ENCODE measurements around the gene TIMP3. TPM values are rescaled to one million over a fixed set of nuclear protein-coding genes. Genes with fewer than 3 reads are reported as not detected.
A peak's percentile ranks its signal among the peaks of the same experiment; 100 is the strongest.

TIMP3 gene
- total RNA-seq, 2 donors from 2014 or later, result 6.3 to 17.1 TPM

GRCh38 chr22:32879550-32879949 is 78.0 kb downstream of the TIMP3 start:
- no peaks in the 10 kb centered on the region for H3K27me3 Mint-ChIP-seq (ENCODE audit: insufficient read depth)

GRCh38 chr22:32880061-32880460 is 78.6 kb downstream of the TIMP3 start:
- DNase-seq, result no peak
- no peak overlapping the region for H3K4me3 Mint-ChIP-seq
- no peaks in the 10 kb centered on the region for H3K36me3 Mint-ChIP-seq (ENCODE audit: low read depth)
- no peak for TF ChIP-seq CTCF (conservative IDR thresholded peaks at IDR 0.05)
- 69% methylated on average over 1 of the region's 2 CpGs; no CpG with 5 or more reads in 1 of the 2 experiments for WGBS, 2 experiments (ENCODE audit: insufficient coverage in 1 of 2, insufficient read length in 1 of 2)
- H3K4me1 ChIP-seq (ENCODE audit: control insufficient read depth, insufficient read depth, low read length), result peaks cover 5% of the 10 kb centered on the region
- H3K36me3 ChIP-seq (ENCODE audit: control insufficient read depth, insufficient read depth, low read length), result no peaks in the 10 kb centered on the region
- H3K27me3 Mint-ChIP-seq (ENCODE audit: insufficient read depth), result no peaks in the 10 kb centered on the region
- H3K27me3 ChIP-seq (ENCODE audit: control insufficient read depth, insufficient read depth, low read length, poor library complexity, severe bottlenecking), result no peaks in the 10 kb centered on the region
- no peaks in the 10 kb centered on the region for H3K9me3 ChIP-seq (ENCODE audit: control insufficient read depth, low read length)
- H3K4me1 Mint-ChIP-seq, result peaks cover 7% of the 10 kb centered on the region
- H3K9me3 Mint-ChIP-seq, result no peaks in the 10 kb centered on the region
- H3K9ac ChIP-seq (ENCODE audit: extremely low read depth, low read length, poor library complexity, severe bottlenecking), result no peak overlapping the region
- no peak overlapping the region for H3K4me3 ChIP-seq (ENCODE audit: low read length)
- H3K27ac ChIP-seq (ENCODE audit: low read depth, low read length), result no peak overlapping the region
- no peak overlapping the region for H3K27ac Mint-ChIP-seq

More at GRCh38 chr22:32879550-32879949, 78.0 kb downstream of the TIMP3 start:
- Histone ChIP-seq H3K9me3 (ENCODE audit: control insufficient read depth, low read length) (no peaks in the 10 kb centered on the region), H3K9ac (ENCODE audit: extremely low read depth, low read length, poor library complexity, severe bottlenecking) (no peak overlapping the region), H3K36me3 (ENCODE audit: control insufficient read depth, insufficient read depth, low read length) (no peaks in the 10 kb centered on the region), H3K27me3 (ENCODE audit: control insufficient read depth, insufficient read depth, low read length, poor library complexity, severe bottlenecking) (no peaks in the 10 kb centered on the region), H3K27ac (ENCODE audit: low read depth, low read length) (no peak overlapping the region), H3K4me1 (ENCODE audit: control insufficient read depth, insufficient read depth, low read length) (peaks cover 5% of the 10 kb centered on the region), H3K4me3 (ENCODE audit: low read length) (no peak overlapping the region)
- DNase-seq, result no peak
- H3K9me3 Mint-ChIP-seq, result no peaks in the 10 kb centered on the region
- H3K4me3 Mint-ChIP-seq, result no peak overlapping the region
- H3K36me3 Mint-ChIP-seq (ENCODE audit: low read depth), result no peaks in the 10 kb centered on the region
- H3K4me1 Mint-ChIP-seq, result peaks cover 7% of the 10 kb centered on the region
- WGBS, 2 experiments (ENCODE audit: insufficient coverage in 1 of 2, insufficient read length in 1 of 2), result 60% methylated on average over 1 of the region's 1 CpG
- no peak overlapping the region for H3K27ac Mint-ChIP-seq
- no peak for TF ChIP-seq CTCF (conservative IDR thresholded peaks at IDR 0.05)

GRCh38 chr22:32880505-32880892 is 79.0 kb downstream of the TIMP3 start:
- Histone ChIP-seq H3K36me3 (ENCODE audit: control insufficient read depth, insufficient read depth, low read length) (no peaks in the 10 kb centered on the region), H3K4me3 (ENCODE audit: low read length) (no peak overlapping the region), H3K27ac (ENCODE audit: low read depth, low read length) (peak overlapping the region; percentile 53), H3K4me1 (ENCODE audit: control insufficient read depth, insufficient read depth, low read length) (peaks cover 5% of the 10 kb centered on the region), H3K27me3 (ENCODE audit: control insufficient read depth, insufficient read depth, low read length, poor library complexity, severe bottlenecking) (no peaks in the 10 kb centered on the region), H3K9me3 (ENCODE audit: control insufficient read depth, low read length) (no peaks in the 10 kb centered on the region), H3K9ac (ENCODE audit: extremely low read depth, low read length, poor library complexity, severe bottlenecking) (no peak overlapping the region)
- Mint-ChIP-seq H3K4me3 (no peak overlapping the region), H3K4me1 (peaks cover 7% of the 10 kb centered on the region), H3K27me3 (ENCODE audit: insufficient read depth) (no peaks in the 10 kb centered on the region), H3K36me3 (ENCODE audit: low read depth) (no peaks in the 10 kb centered on the region), H3K27ac (no peak overlapping the region), H3K9me3 (no peaks in the 10 kb centered on the region)
- WGBS, 2 experiments (ENCODE audit: insufficient coverage in 1 of 2, insufficient read length in 1 of 2), result 94 to 100% methylated on average over 4 to 7 of the region's 7 CpGs
- TF ChIP-seq CTCF (conservative IDR thresholded peaks at IDR 0.05), result no peak
- no peak for DNase-seq
